HepG2 (cell line): ENCODE results near the gene U2SURP. TPM values are rescaled to one million over a fixed set of nuclear protein-coding genes. Genes with fewer than 3 reads are reported as not detected.

Source experiments
- polyA plus RNA-seq, 8 experiments: library from polyadenylated mRNA; depleted of rRNA in 3 of 8; stranded (reverse) in 7 of 8; unstranded in 1 of 8; fragments of >200 nt; fragmentation: Illumina TruSeq in 4 of 8; extraction: Trizol in 4 of 8; gene quantifications; 2 replicates each; pipeline versions ENCODE4 v1.2.1 to v1.2.3, GENCODE V29; 2011 to 2016; ENCODE audit warnings: low read depth in 4 of 8, missing spikeins in 1 of 8, mixed read lengths in 1 of 8; ENCODE audit not compliant: insufficient read depth in 1 of 8
- small RNA-seq, 3 experiments: library from RNA; depleted of rRNA; stranded (forward); fragments of <200 nt; gene quantifications; one replicate each; pipeline ENCODE3, GENCODE V24; 2012; ENCODE audit warnings: low read depth in 2 of 3, low replicate concordance in 1 of 3; ENCODE audit not compliant: insufficient read length in 3 of 3, insufficient read depth in 2 of 3
- total RNA-seq, 5 experiments: library from RNA; depleted of rRNA; stranded (reverse); fragments of >200 nt; fragmentation: Illumina TruSeq; extraction: Trizol; gene quantifications; 2 replicates each; pipeline ENCODE4 v1.2.3, GENCODE V29; 2016; ENCODE audit warnings: low read depth in 1 of 5

U2SURP gene
- total and polyA plus RNA-seq, 2 of the 13 experiments (the other 11 are each of a cell fraction or from before 2014, with no cell fraction given), result 55.9 to 173 TPM

Small RNAs within 50 kb of the gene (small RNA-seq; reads per million reads assigned to genes)
- gene AC021074.2, result 0 to 1.9 (median 0) reads per million in 3 experiments

Other genes with a start within 250 kb of the U2SURP start
- 1.1 and 2.0 TPM in 2 replicates for gene PCOLCE2, start 112.5 kb upstream of the U2SURP start, total RNA-seq (2016; rRNA removed; fragmentation: Illumina TruSeq; extraction: Trizol)
- gene PCOLCE2, start 112.5 kb upstream of the U2SURP start, polyA plus RNA-seq (2011; rRNA removed), result 0.71 and 0.74 TPM in 2 replicates
- 10.3 and 10.4 TPM in 2 replicates for gene PAQR9, start 37.9 kb upstream of the U2SURP start, total RNA-seq (2016; rRNA removed; fragmentation: Illumina TruSeq; extraction: Trizol)
- gene PAQR9, start 37.9 kb upstream of the U2SURP start, polyA plus RNA-seq (2011; rRNA removed), result 3.7 and 8.4 TPM in 2 replicates
- not detected in 2 replicates for gene CHST2, start 118.2 kb downstream of the U2SURP start, total RNA-seq (2016; rRNA removed; fragmentation: Illumina TruSeq; extraction: Trizol)
- not detected in 2 replicates for gene CHST2, start 118.2 kb downstream of the U2SURP start, polyA plus RNA-seq (2011; rRNA removed)